Right lung (tissue), 5 donors: ENCODE data around the gene CPXM1. TPM values are rescaled to one million over a fixed set of nuclear protein-coding genes. Genes with fewer than 3 reads are reported as not detected.
A peak's percentile ranks its signal among the peaks of the same experiment; 100 is the strongest.

ENCODE experiments used
- DNase-seq, 2 donors: peaks; one replicate each; pipeline ENCODE4 v3.0.0-alpha.2; 2013
- polyA plus RNA-seq, 5 donors: library from polyadenylated mRNA; unstranded; fragments of 120-200 nt; gene quantifications; one replicate each; pipeline versions ENCODE4 v1.2.1 to v1.2.3, GENCODE V29; 2013; ENCODE audit warnings: inconsistent platforms in 1 of 5, low replicate concordance in 1 of 5; ENCODE audit not compliant: insufficient read length in 5 of 5, insufficient read depth in 1 of 5

Gene CPXM1
- polyA plus RNA-seq, 5 donors = 69.4 to 86.4 (median 74.6) TPM

GRCh38 chr20:2768632-2769015, 31.8 kb downstream of the CPXM1 start:
- no peak for DNase-seq

GRCh38 chr20:2767768-2768631, 32.4 kb downstream of the CPXM1 start:
- DNase-seq = peak; percentile 37 to 41

GRCh38 chr20:2763186-2763585, 37.2 kb downstream of the CPXM1 start:
- no peak for DNase-seq

GRCh38 chr20:2762578-2763131, 37.8 kb downstream of the CPXM1 start:
- no peak for DNase-seq

- DNase-seq = no peak
Measured at GRCh38 chr20:2761885-2762284, 38.5 kb downstream of the CPXM1 start.

GRCh38 chr20:2760952-2761305, 39.5 kb downstream of the CPXM1 start:
- no peak for DNase-seq

GRCh38 chr20:2760297-2760951, 40.0 kb downstream of the CPXM1 start:
- DNase-seq = no peak

- DNase-seq = no peak
Measured at GRCh38 chr20:2759603-2760296, 40.7 kb downstream of the CPXM1 start.

- no peak for DNase-seq
Measured at GRCh38 chr20:2759143-2759542, 41.3 kb downstream of the CPXM1 start.

GRCh38 chr20:2757969-2758368, 42.5 kb downstream of the CPXM1 start:
- no peak for DNase-seq

GRCh38 chr20:2757001-2757400, 43.4 kb downstream of the CPXM1 start:
- no peak for DNase-seq

- no peak for DNase-seq
Measured at GRCh38 chr20:2756056-2756611, 44.3 kb downstream of the CPXM1 start.

- DNase-seq = no peak
Measured at GRCh38 chr20:2755451-2756055, 44.9 kb downstream of the CPXM1 start.

GRCh38 chr20:2754424-2754823, 46.0 kb downstream of the CPXM1 start:
- DNase-seq = no peak

GRCh38 chr20:2753461-2754040, 46.9 kb downstream of the CPXM1 start:
- DNase-seq = no peak

- no peak for DNase-seq
Measured at GRCh38 chr20:2752567-2753460, 47.6 kb downstream of the CPXM1 start.

- DNase-seq = no peak
Measured at GRCh38 chr20:2751878-2752566, 48.4 kb downstream of the CPXM1 start.

GRCh38 chr20:2751347-2751877, 49.0 kb downstream of the CPXM1 start:
- DNase-seq = no peak
